GM19324 (cell line): Measurements from ENCODE around the gene MIS12.

Experiments used
- ATAC-seq: cut with Tn5 transposase; IDR thresholded peaks from one replicate; pipeline ENCODE4 v1.9.1; 2021; ENCODE audit warnings: mild to moderate bottlenecking, moderate library complexity; ENCODE audit not compliant: unreplicated experiment, low FRiP score

The MIS12 gene

DNA sequence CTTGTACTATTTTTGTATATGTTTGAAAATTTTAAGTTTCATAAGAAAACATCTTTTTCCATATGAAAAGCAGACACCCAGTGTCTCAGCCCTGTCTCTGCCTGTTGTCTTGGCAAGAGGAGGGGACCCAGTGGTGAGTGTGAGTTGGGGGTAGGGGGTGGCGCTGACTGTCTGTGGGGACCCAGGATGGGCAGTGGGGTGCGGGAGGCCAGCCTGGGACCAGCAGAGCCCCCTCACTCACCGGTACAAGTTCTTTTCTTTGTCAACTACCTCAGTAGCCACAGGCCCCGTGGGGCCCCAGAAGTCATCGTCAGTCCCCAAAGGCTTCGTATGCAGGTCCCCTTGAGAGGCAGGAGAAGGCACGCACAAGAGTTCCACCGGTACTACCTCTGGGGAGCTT is 46.2 kb downstream of the MIS12 start:
- ATAC-seq: no peak

DNA sequence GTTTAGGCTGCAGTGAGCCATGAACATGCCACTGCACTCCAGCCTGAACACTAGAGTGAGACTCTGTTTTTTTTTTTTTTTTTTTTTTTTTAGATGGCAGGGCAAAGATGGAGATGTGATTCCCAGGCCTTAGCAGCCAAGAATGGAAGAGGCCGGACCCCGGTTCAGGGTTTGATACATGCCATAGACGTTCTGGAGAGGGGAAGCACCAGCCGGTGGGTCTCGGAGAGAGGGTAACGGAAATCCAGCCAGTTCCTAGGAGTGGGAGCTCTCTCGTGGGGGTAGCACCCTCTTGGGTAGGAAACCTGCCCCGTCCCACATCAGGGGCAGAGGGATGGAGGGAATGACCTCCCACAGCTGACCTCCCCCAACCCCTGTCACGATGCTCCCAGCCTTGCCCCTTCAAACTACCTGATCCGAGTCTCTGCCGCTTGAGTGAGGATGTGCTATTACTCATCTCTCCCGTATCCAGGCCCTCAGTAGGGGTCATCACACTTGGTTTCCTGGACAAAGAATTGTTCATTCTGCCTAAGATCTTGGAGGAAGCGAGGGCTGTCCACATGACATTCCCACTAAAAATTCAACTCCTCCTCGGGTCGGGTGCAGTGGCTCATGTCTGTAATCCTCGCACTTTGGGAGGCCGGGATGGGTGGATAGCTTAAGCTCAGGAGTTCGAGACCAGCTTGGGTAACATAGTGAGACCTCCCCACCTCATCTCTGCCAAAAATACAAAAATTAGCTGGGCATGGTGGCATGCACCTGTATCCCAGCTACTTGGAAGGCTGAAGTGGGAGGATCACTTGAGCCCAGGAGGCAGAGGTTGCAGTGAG is 47.3 kb downstream of the MIS12 start:
- no peak for ATAC-seq

DNA sequence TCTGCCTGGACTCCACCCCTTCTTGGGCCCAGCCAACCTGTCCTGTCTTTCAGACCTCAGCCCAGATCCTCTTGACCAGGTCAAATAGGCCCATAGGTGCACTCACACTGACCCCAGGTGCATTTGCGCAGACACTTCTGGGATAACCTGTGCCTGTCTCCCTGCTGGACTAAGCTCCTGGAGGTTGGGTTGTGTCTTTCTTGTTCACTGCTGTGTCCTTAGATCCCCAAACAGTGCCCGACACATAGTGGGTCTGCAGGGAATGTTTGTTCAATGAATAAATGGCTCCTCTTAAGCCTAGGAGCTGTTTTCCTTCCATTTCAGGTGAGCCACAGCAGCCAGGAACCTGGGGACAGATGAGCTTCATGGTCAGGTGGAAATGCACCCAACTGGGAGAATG is 49.1 kb downstream of the MIS12 start:
- no peak for ATAC-seq

DNA sequence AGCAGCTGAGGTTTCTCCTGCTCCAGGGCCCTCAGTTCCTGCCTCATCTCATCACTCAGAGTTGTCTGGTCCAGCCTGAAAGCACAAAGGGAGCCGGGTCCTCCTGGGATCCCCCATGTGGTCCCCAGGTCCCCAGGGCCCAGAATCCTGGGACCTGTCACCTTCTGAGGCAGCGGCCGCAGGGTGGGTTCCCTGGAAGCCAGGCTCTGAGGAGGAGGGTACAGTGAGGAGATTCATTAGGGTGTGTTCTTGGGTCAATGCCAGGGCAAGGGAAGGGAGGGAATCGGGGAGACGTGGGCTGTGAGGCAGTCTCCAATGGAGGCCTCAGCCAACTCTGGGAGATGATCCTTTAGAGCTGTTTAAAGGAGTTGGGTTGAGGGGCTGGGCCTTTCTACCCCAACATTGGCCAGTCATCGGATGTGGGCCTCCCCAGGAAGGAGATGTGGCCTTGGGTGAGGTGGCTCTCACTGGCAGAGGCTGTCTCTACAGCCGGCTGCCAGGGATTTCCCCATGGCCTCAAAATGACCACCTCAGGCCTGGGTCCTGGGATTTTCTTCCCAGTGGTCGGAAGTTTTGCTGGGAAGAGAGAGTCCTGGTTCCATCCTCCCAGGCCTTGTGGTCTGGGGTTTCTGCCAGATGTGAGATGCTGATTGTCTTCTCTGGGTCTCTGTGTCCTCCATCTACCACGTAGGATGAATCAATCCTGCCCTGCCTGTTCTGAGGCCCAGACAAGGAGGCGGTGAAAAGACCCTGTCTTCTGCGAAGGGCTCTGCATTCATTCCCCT is 50.7 kb downstream of the MIS12 start:
- no peak for ATAC-seq

DNA sequence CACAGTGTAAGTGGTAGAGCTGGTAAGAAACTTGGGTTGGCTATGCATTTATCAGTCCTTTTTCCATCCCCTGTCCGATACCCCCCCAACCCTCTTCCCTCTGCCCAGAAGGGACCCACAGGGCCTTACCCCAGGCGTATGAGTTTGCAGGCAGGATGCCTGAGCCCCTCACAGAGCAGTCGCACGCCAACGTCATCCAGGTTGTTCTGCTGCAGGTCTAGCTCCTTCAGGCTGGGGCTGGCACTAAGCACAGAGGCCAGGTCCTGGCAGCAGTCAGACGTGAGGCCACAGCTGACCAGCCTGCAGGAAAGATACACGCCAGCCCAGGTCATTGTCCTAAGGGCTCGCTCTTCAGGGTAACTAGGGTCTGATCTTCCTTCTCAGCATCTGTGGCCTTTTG is 52.9 kb downstream of the MIS12 start:
- no peak for ATAC-seq

DNA sequence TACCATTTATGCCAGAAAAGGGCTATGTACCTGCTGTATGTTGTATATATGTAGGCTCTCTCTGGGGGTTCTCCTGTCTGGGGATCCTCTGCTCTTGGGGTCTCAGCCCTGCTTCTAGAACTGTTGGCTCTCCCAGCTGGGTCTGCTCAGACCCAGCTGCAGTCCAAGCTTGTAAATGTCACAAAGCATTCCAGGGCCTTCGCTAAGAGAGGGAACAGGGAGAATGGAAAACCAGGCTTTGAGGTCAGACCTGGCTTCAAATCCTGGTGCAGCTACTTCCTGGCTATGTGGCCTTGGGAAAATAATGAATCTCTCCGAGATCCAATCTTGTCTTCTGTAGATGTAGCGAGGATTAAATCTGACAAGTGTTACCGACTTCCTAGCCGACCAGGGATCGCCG is 54.0 kb downstream of the MIS12 start:
- no peak for ATAC-seq
